ENCODE data around the gene SMARCA4.
A peak's percentile ranks its signal among the peaks of the same experiment; 100 is the strongest.
"Not testable (repeated sequence)": the region's sequence is repeated elsewhere in the genome, so short reads cannot be mapped to it uniquely, and the experiment has no call there.

The SMARCA4 gene

GRCh38 chr19:11092181-11092538 lies 131.3 kb downstream of the SMARCA4 start:
- Histone ChIP-seq H3K27me3 (ENCODE audit: control insufficient read depth, insufficient read depth, low read length) (no peaks in the 10 kb centered on the region), H3K4me1 (ENCODE audit: control insufficient read depth, insufficient read depth, low read length) (peaks cover 47% of the 10 kb centered on the region), H3K4me3 (ENCODE audit: low read length) (no peak overlapping the region), H3K9me3 (ENCODE audit: control insufficient read depth, low read length) (no peaks in the 10 kb centered on the region), H3K36me3 (ENCODE audit: control insufficient read depth, insufficient read depth, low read length) (peaks cover 6% of the 10 kb centered on the region), H3K9ac (ENCODE audit: low read length) (peak overlapping the region; percentile 100)

GRCh38 chr19:11093689-11094238 lies 132.9 kb downstream of the SMARCA4 start:
- H3K4me1 ChIP-seq (ENCODE audit: control insufficient read depth, insufficient read depth, low read length): peaks cover 51% of the 10 kb centered on the region
- H3K36me3 ChIP-seq (ENCODE audit: control insufficient read depth, insufficient read depth, low read length): peaks cover 6% of the 10 kb centered on the region
- no peak overlapping the region for H3K4me3 ChIP-seq (ENCODE audit: low read length)

GRCh38 chr19:11094520-11094894 lies 133.7 kb downstream of the SMARCA4 start:
- Histone ChIP-seq H3K27me3 (ENCODE audit: control insufficient read depth, insufficient read depth, low read length) (no peaks in the 10 kb centered on the region), H3K4me3 (ENCODE audit: low read length) (no peak overlapping the region), H3K4me1 (ENCODE audit: control insufficient read depth, insufficient read depth, low read length) (peaks cover 51% of the 10 kb centered on the region), H3K36me3 (ENCODE audit: control insufficient read depth, insufficient read depth, low read length) (peaks cover 6% of the 10 kb centered on the region), H3K9me3 (ENCODE audit: control insufficient read depth, low read length) (no peaks in the 10 kb centered on the region), H3K9ac (ENCODE audit: low read length) (peak overlapping the region; percentile 100)

More at GRCh38 chr19:11093689-11094238, 132.9 kb downstream of the SMARCA4 start:
- Histone ChIP-seq H3K9me3 (ENCODE audit: control insufficient read depth, low read length) (no peaks in the 10 kb centered on the region), H3K27me3 (ENCODE audit: control insufficient read depth, insufficient read depth, low read length) (no peaks in the 10 kb centered on the region), H3K9ac (ENCODE audit: low read length) (peak overlapping the region; percentile 100)

- Histone ChIP-seq H3K9me3 (ENCODE audit: control insufficient read depth, low read length) (no peaks in the 10 kb centered on the region), H3K4me1 (ENCODE audit: control insufficient read depth, insufficient read depth, low read length) (peaks cover 51% of the 10 kb centered on the region), H3K36me3 (ENCODE audit: control insufficient read depth, insufficient read depth, low read length) (peaks cover 5% of the 10 kb centered on the region), H3K4me3 (ENCODE audit: low read length) (no peak overlapping the region), H3K27me3 (ENCODE audit: control insufficient read depth, insufficient read depth, low read length) (no peaks in the 10 kb centered on the region), H3K9ac (ENCODE audit: low read length) (no peak overlapping the region)
Measured at GRCh38 chr19:11096210-11096841, 135.5 kb downstream of the SMARCA4 start.

GRCh38 chr19:11097367-11097766 lies 136.5 kb downstream of the SMARCA4 start:
- H3K9me3 ChIP-seq (ENCODE audit: control insufficient read depth, low read length); H3K9ac ChIP-seq (ENCODE audit: low read length); H3K4me3 ChIP-seq (ENCODE audit: low read length); H3K36me3 ChIP-seq (ENCODE audit: control insufficient read depth, insufficient read depth, low read length); H3K27me3 ChIP-seq (ENCODE audit: control insufficient read depth, insufficient read depth, low read length): not testable (repeated sequence)
- H3K4me1 ChIP-seq (ENCODE audit: control insufficient read depth, insufficient read depth, low read length): peaks cover 48% of the 10 kb centered on the region

- no peak overlapping the region for H3K4me3 ChIP-seq (ENCODE audit: low read length)
- H3K36me3 ChIP-seq (ENCODE audit: control insufficient read depth, insufficient read depth, low read length): peaks cover 10% of the 10 kb centered on the region
- peaks cover 54% of the 10 kb centered on the region for H3K4me1 ChIP-seq (ENCODE audit: control insufficient read depth, insufficient read depth, low read length)
- H3K9me3 ChIP-seq (ENCODE audit: control insufficient read depth, low read length): no peaks in the 10 kb centered on the region
- H3K27me3 ChIP-seq (ENCODE audit: control insufficient read depth, insufficient read depth, low read length): no peaks in the 10 kb centered on the region
- H3K9ac ChIP-seq (ENCODE audit: low read length): no peak overlapping the region
Measured at GRCh38 chr19:11098327-11098726, 137.5 kb downstream of the SMARCA4 start.

GRCh38 chr19:11098861-11099260 lies 138.0 kb downstream of the SMARCA4 start:
- H3K9me3 ChIP-seq (ENCODE audit: control insufficient read depth, low read length): no peaks in the 10 kb centered on the region
- H3K36me3 ChIP-seq (ENCODE audit: control insufficient read depth, insufficient read depth, low read length): peaks cover 10% of the 10 kb centered on the region
- H3K27me3 ChIP-seq (ENCODE audit: control insufficient read depth, insufficient read depth, low read length): no peaks in the 10 kb centered on the region
- H3K4me3 ChIP-seq (ENCODE audit: low read length): no peak overlapping the region
- H3K4me1 ChIP-seq (ENCODE audit: control insufficient read depth, insufficient read depth, low read length): peaks cover 54% of the 10 kb centered on the region
- H3K9ac ChIP-seq (ENCODE audit: low read length): no peak overlapping the region

- no peak overlapping the region for H3K9ac ChIP-seq (ENCODE audit: low read length)
- H3K27me3 ChIP-seq (ENCODE audit: control insufficient read depth, insufficient read depth, low read length): no peaks in the 10 kb centered on the region
- no peak overlapping the region for H3K4me3 ChIP-seq (ENCODE audit: low read length)
- H3K4me1 ChIP-seq (ENCODE audit: control insufficient read depth, insufficient read depth, low read length): peaks cover 44% of the 10 kb centered on the region
- H3K36me3 ChIP-seq (ENCODE audit: control insufficient read depth, insufficient read depth, low read length): peaks cover 18% of the 10 kb centered on the region
- no peaks in the 10 kb centered on the region for H3K9me3 ChIP-seq (ENCODE audit: control insufficient read depth, low read length)
Measured at GRCh38 chr19:11100049-11100448, 139.2 kb downstream of the SMARCA4 start.

- Histone ChIP-seq H3K4me3 (ENCODE audit: low read length) (no peak overlapping the region), H3K9ac (ENCODE audit: low read length) (no peak overlapping the region), H3K4me1 (ENCODE audit: control insufficient read depth, insufficient read depth, low read length) (peaks cover 35% of the 10 kb centered on the region), H3K27me3 (ENCODE audit: control insufficient read depth, insufficient read depth, low read length) (no peaks in the 10 kb centered on the region), H3K36me3 (ENCODE audit: control insufficient read depth, insufficient read depth, low read length) (peaks cover 21% of the 10 kb centered on the region), H3K9me3 (ENCODE audit: control insufficient read depth, low read length) (no peaks in the 10 kb centered on the region)
Measured at GRCh38 chr19:11101057-11101456, 140.2 kb downstream of the SMARCA4 start.

- H3K27me3 ChIP-seq (ENCODE audit: control insufficient read depth, insufficient read depth, low read length): no peaks in the 10 kb centered on the region
- no peaks in the 10 kb centered on the region for H3K9me3 ChIP-seq (ENCODE audit: control insufficient read depth, low read length)
- no peak overlapping the region for H3K9ac ChIP-seq (ENCODE audit: low read length)
- H3K4me1 ChIP-seq (ENCODE audit: control insufficient read depth, insufficient read depth, low read length): peaks cover 22% of the 10 kb centered on the region
- H3K36me3 ChIP-seq (ENCODE audit: control insufficient read depth, insufficient read depth, low read length): peaks cover 34% of the 10 kb centered on the region
- H3K4me3 ChIP-seq (ENCODE audit: low read length): no peak overlapping the region
Measured at GRCh38 chr19:11102944-11103343, 142.1 kb downstream of the SMARCA4 start.

GRCh38 chr19:11103667-11104066 lies 142.8 kb downstream of the SMARCA4 start:
- not testable (repeated sequence) for H3K27me3 ChIP-seq (ENCODE audit: control insufficient read depth, insufficient read depth, low read length); H3K9ac ChIP-seq (ENCODE audit: low read length); H3K9me3 ChIP-seq (ENCODE audit: control insufficient read depth, low read length); H3K4me3 ChIP-seq (ENCODE audit: low read length)
- peaks cover 18% of the 10 kb centered on the region for H3K4me1 ChIP-seq (ENCODE audit: control insufficient read depth, insufficient read depth, low read length)
- H3K36me3 ChIP-seq (ENCODE audit: control insufficient read depth, insufficient read depth, low read length): peaks cover 34% of the 10 kb centered on the region

GRCh38 chr19:11105014-11105636 lies 144.3 kb downstream of the SMARCA4 start:
- no peaks in the 10 kb centered on the region for H3K9me3 ChIP-seq (ENCODE audit: control insufficient read depth, low read length)
- H3K9ac ChIP-seq (ENCODE audit: low read length): no peak overlapping the region
- H3K27me3 ChIP-seq (ENCODE audit: control insufficient read depth, insufficient read depth, low read length): no peaks in the 10 kb centered on the region
- peaks cover 31% of the 10 kb centered on the region for H3K36me3 ChIP-seq (ENCODE audit: control insufficient read depth, insufficient read depth, low read length)
- peaks cover 16% of the 10 kb centered on the region for H3K4me1 ChIP-seq (ENCODE audit: control insufficient read depth, insufficient read depth, low read length)
- H3K4me3 ChIP-seq (ENCODE audit: low read length): no peak overlapping the region
